RWPE2 (cell line): ENCODE measurements around the gene WASL.
"Not testable (repeated sequence)": the region's sequence is repeated elsewhere in the genome, so short reads cannot be mapped to it uniquely, and the experiment has no call there.

Experiments
- ATAC-seq: fragments of 200-7000 bp; cut with Tn5 transposase; 3 replicates; pipeline ENCODE4 v1.9.1; 2021; ENCODE audit warnings: low read depth
- DNase-seq: peaks from one replicate; pipeline ENCODE4 v3.0.0-alpha.2; 2020; ENCODE audit warnings: low spot score
- H3K27ac ChIP-seq: fragments of 450-650 bp; 2 replicates; pipeline ENCODE4 v1.5.1; 2017; ENCODE audit warnings: mild to moderate bottlenecking; ENCODE audit not compliant: poor library complexity, severe bottlenecking
- H3K27me3 ChIP-seq: fragments of 250-450 bp; sonication (Bioruptor Pico); 2 replicates; pipeline ENCODE4 v1.5.1; 2021; ENCODE audit warnings: mild to moderate bottlenecking, moderate library complexity; ENCODE audit not compliant: insufficient read depth, poor library complexity, severe bottlenecking
- H3K36me3 ChIP-seq: fragments of 250-450 bp; sonication (Bioruptor Pico); 2 replicates; pipeline ENCODE4 v1.5.1; 2020; ENCODE audit warnings: low read depth, mild to moderate bottlenecking, moderate library complexity
- H3K4me1 ChIP-seq: fragments of 250-450 bp; sonication (Bioruptor Pico); 2 replicates; pipeline ENCODE4 v1.5.1; 2021; ENCODE audit warnings: mild to moderate bottlenecking, moderate library complexity; ENCODE audit not compliant: insufficient read depth, poor library complexity, severe bottlenecking
- H3K4me3 ChIP-seq: fragments of 250-450 bp; sonication (Bioruptor Pico); 2 replicates; pipeline ENCODE4 v1.5.1; 2021; ENCODE audit warnings: mild to moderate bottlenecking, moderate library complexity; ENCODE audit not compliant: severe bottlenecking
- H3K9me3 ChIP-seq: fragments of 250-450 bp; sonication (Bioruptor Pico); 2 replicates; pipeline ENCODE4 v1.5.1; 2021; ENCODE audit warnings: mild to moderate bottlenecking, moderate library complexity; ENCODE audit not compliant: severe bottlenecking
- CTCF ChIP-seq: fragments of 450-650 bp; IDR thresholded peaks from one replicate; pipeline ENCODE4 v1.5.1; 2017; ENCODE audit warnings: mild to moderate bottlenecking, moderate library complexity; ENCODE audit not compliant: poor library complexity, severe bottlenecking

Gene WASL

GRCh38 chr7:123640583-123640982 lies 108.2 kb downstream of the WASL start:
- H3K36me3 ChIP-seq: no peaks in the 10 kb centered on the region
- ATAC-seq: no peak
- no peaks in the 10 kb centered on the region for H3K27me3 ChIP-seq
- DNase-seq: no peak
- no peaks in the 10 kb centered on the region for H3K9me3 ChIP-seq
- H3K4me1 ChIP-seq: peaks cover 11% of the 10 kb centered on the region
- no peak overlapping the region for H3K27ac ChIP-seq
- no peak for TF ChIP-seq CTCF
- no peak overlapping the region for H3K4me3 ChIP-seq

- ATAC-seq (no peak), DNase-seq (no peak)
- H3K27ac ChIP-seq: no peak overlapping the region
- peaks cover 11% of the 10 kb centered on the region for H3K4me1 ChIP-seq
- no peak for TF ChIP-seq CTCF
- H3K9me3 ChIP-seq: no peaks in the 10 kb centered on the region
- no peaks in the 10 kb centered on the region for H3K27me3 ChIP-seq
- no peak overlapping the region for H3K4me3 ChIP-seq
- H3K36me3 ChIP-seq: no peaks in the 10 kb centered on the region
Measured at GRCh38 chr7:123639631-123640030, 109.2 kb downstream of the WASL start.

- TF ChIP-seq CTCF: no peak
- no peak for ATAC-seq
- H3K27me3 ChIP-seq: no peaks in the 10 kb centered on the region
- no peak overlapping the region for H3K4me3 ChIP-seq
- H3K9me3 ChIP-seq: no peaks in the 10 kb centered on the region
- peaks cover 14% of the 10 kb centered on the region for H3K4me1 ChIP-seq
- H3K27ac ChIP-seq: no peak overlapping the region
- DNase-seq: no peak
- no peaks in the 10 kb centered on the region for H3K36me3 ChIP-seq
Measured at GRCh38 chr7:123637878-123638277, 110.9 kb downstream of the WASL start.

GRCh38 chr7:123637203-123637602 lies 111.6 kb downstream of the WASL start:
- peaks cover 15% of the 10 kb centered on the region for H3K4me1 ChIP-seq
- no peak for ATAC-seq
- H3K9me3 ChIP-seq: no peaks in the 10 kb centered on the region
- no peaks in the 10 kb centered on the region for H3K36me3 ChIP-seq
- no peak overlapping the region for H3K27ac ChIP-seq
- no peak overlapping the region for H3K4me3 ChIP-seq
- no peaks in the 10 kb centered on the region for H3K27me3 ChIP-seq
- no peak for DNase-seq
- no peak for TF ChIP-seq CTCF

GRCh38 chr7:123635551-123636359 lies 113.0 kb downstream of the WASL start:
- TF ChIP-seq CTCF: peak; percentile 92

GRCh38 chr7:123634011-123634573 lies 114.7 kb downstream of the WASL start:
- peak; percentile 30; the same call in 2 of the 3 replicates for ATAC-seq
- not testable (repeated sequence) for H3K27me3 ChIP-seq, H3K36me3 ChIP-seq, DNase-seq, H3K4me3 ChIP-seq, H3K9me3 ChIP-seq
- Histone ChIP-seq H3K4me1 (peaks cover 15% of the 10 kb centered on the region), H3K27ac (peak overlapping the region; percentile 82)

More at GRCh38 chr7:123635551-123636359, 113.0 kb downstream of the WASL start:
- no peak overlapping the region for H3K27ac ChIP-seq
- H3K4me1 ChIP-seq: peaks cover 15% of the 10 kb centered on the region
- ATAC-seq: peak; percentile 64; the same call in 1 of the 3 replicates
- no peak overlapping the region for H3K4me3 ChIP-seq
- H3K36me3 ChIP-seq: no peaks in the 10 kb centered on the region
- H3K9me3 ChIP-seq: no peaks in the 10 kb centered on the region
- H3K27me3 ChIP-seq: no peaks in the 10 kb centered on the region
- DNase-seq: no peak
